Lower leg skin (tissue), 4 donors: ENCODE data around the gene RCE1. TPM values are rescaled to one million over a fixed set of nuclear protein-coding genes. Genes with fewer than 3 reads are reported as not detected.

Source experiments
- total RNA-seq, 4 donors: library from RNA; depleted of rRNA; stranded (reverse); fragments of >200 nt; gene quantifications; one replicate each; pipeline ENCODE4 v1.1.0, GENCODE V29; 2016

Gene RCE1
- total RNA-seq, 4 donors from 2014 or later = 23.8 to 32.8 (median 29.7) TPM

Other genes with a start within 250 kb of the RCE1 start
- 10 to 100 TPM; 35.8 to 47.4 (median 44.6) TPM for gene RBM14, start 226.8 kb upstream of the RCE1 start, total RNA-seq
- 10 to 100 TPM; 59.2 to 96.6 (median 76.0) TPM for gene RBM4, start 204.7 kb upstream of the RCE1 start, total RNA-seq
- gene RBM4B, start 165.6 kb upstream of the RCE1 start, total RNA-seq = 10 to 100 TPM in 2 of 4 donors, 1 to 10 TPM in 2; 8.6 to 18.0 (median 12.2) TPM
- gene SPTBN2, start 114.2 kb upstream of the RCE1 start, total RNA-seq = 100 to 1,000 TPM; 435 to 663 (median 597) TPM
- 10 to 100 TPM in 3 of 4 donors, 1 to 10 TPM in 1; 5.5 to 14.1 (median 10.3) TPM for gene LRFN4, start 13.6 kb downstream of the RCE1 start, total RNA-seq
- 10 to 100 TPM in 3 of 4 donors, 1 to 10 TPM in 1; 7.3 to 22.5 (median 17.4) TPM for gene PC, start 114.9 kb downstream of the RCE1 start, total RNA-seq
- not detected for gene C11orf86, start 131.9 kb downstream of the RCE1 start, total RNA-seq
- gene SYT12, start 179.7 kb downstream of the RCE1 start, total RNA-seq = 1 to 10 TPM in 1 of 4 donors, under 1 TPM in 3; 0.08 to 1.7 (median 0.41) TPM
- gene RHOD, start 213.4 kb downstream of the RCE1 start, total RNA-seq = 100 to 1,000 TPM in 1 of 4 donors, 10 to 100 TPM in 3; 74.6 to 109 (median 87.8) TPM